ENCODE measurements around the gene NAA30. TPM values are rescaled to one million over a fixed set of nuclear protein-coding genes. Genes with fewer than 3 reads are reported as not detected.
"Not testable (repeated sequence)": the region's sequence is repeated elsewhere in the genome, so short reads cannot be mapped to it uniquely, and the experiment has no call there.

Gene NAA30
- polyA plus RNA-seq (ENCODE audit: insufficient read length in 4 of 4), result 10 to 100 TPM; 28.8 to 35.4 (median 32.8) TPM

DNA sequence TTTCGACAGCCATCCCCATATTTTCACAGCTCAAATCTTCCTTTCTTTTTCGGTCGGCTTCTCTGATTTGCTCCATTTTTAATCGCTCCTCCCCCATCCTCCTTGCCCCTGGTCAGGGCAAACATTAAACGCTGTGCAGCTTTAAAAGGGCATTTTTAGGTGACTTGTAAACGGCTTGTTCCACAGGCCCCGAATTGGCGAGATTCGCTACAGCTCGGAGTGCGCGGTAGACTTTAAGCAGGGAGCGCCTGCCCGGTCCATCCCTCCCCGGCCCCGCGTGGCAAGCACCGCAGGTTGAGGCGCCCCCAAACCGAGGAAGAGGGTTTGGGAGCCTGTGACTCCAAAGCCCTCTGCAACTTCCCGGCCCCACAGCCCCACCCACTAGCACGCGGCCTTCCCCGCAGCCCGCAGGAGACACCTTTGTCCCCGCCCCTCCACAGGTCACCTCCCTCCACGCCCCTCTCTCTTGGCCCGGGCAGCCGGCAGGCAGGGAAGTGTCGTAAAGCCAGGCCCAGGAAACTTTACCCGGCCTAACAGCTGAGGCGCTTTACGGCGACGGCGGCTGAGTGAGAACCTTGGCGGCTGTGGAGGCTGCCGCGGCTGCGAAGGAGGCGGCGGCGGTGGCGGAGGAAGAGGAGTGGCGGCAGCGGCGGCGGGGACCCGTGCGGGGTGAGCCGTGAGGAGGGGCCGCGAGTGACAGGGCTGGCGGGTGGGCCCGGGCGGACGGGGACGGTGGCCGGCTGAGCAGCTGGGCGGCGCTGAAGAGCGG is at the start of gene NAA30:
Gene NAA30 (plus strand): TSS at position 550 of the 769 bp plus-strand sequence. CDS start 372 bp downstream, outside the sequence.
- peak; percentile 82 to 89 (median 86) for DNase-seq (ENCODE audit: low read depth in 4 of 4, low spot score in 3 of 4)

DNA sequence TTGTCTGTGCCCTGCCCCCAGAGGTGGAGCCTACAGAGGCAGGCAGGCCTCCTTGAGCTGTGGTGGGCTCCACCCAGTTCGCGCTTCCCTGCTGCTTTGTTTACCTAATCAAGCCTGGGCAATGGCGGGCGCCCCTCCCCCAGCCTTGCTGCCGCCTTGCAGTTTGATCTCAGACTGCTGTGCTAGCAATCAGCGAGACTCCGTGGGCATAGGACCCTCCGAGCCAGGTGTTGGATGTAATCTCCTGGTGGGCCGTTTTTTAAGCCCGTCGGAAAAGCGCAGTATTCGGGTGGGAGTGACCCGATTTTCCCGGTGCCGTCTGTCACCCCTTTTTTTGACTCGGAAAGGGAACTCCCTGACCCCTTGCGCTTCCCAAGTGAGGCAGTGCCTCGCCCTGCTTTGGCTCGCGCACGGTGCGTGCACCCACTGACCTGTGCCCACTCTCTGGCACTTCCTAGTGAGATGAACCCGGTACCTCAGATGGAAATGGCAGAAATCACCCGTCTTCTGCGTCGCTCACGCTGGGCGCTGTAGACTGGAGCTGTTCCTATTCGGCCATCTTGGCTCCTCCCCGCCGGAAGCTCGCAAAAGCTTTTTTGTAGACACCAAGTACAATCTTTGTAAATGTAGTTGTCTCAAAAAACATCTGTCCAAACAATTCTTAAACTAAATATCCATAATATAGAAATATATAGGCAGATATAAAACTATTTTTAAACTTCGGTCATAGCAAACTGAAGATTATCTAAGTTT is 46.7 kb upstream of the NAA30 start:
- DNase-seq (ENCODE audit: low read depth in 4 of 4, low spot score in 3 of 4), result not testable (repeated sequence)

DNA sequence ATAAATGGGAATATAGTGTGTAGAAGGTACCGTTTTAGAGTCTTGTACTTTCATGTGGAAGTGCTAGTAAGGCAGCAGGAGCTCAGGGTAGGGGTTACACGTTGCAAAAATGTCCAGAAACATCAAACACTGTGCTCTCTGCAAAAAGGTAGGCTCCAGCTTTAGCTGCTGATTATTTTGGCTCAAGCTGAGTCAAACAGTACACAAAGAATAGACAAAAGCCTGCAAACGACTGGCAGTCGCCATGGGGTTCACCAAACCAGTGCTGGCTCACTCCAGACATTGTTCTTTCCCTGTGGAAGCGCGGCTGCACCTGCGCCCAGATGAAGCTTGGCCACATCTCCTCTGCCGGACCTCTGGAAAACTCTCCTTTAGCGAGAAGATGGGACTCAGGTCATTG is 45.3 kb upstream of the NAA30 start:
- DNase-seq (ENCODE audit: low read depth in 4 of 4, low spot score in 3 of 4), result no peak

DNA sequence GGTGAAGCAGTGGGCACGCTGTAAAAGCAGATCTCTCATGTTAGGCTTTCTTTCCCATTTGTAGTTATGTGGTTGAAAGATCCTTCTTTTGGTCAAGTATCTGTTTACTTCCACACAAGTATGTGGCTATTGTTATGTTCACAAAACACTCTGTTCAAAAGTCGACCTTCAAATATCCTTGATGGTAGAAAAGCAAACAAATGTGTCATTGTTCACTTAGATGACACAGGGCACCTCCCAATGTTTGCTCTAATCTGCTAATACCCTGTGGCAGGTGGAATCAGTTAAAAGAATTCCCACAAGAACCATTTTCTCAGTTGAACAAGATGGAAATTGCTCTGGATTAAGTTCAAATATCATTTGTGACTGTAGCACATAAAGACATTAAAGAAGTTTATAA is 43.6 kb upstream of the NAA30 start:
- DNase-seq (ENCODE audit: low read depth in 4 of 4, low spot score in 3 of 4), result no peak

DNA sequence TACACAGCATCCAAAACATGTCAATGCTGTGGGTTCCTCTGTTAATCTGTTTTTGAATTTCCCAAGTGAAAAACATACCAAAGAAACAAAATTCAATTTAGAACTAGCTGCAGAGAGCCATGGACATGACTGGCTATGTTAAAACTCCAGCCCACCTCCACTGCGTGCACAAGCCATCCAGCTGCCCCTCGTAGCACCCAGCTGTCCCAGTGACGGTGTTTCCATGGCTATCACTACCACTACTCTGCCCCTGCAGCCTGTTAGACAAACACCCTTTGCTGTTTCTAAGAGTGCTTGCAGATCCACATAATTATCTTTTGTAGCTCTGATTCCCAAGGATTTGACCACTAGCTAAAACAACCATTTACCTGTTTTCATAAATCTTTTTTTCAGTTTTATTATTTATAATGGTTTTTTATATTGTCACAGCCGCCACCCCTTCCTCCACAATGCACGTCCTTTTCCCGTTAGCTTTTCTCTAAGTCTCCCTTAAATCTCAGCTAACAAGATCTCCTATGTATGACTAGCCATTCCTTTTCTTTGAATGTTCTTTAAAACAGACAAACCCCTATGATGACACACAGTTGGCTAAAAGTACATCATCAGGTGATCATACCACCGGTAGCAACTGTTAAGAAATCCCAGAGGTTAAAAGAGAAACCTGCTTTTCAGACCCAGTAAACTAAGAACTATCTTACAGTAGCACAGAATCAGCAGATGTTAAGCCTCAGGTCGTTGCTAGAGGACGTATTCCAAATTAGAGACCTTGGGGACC is 37.8 kb upstream of the NAA30 start:
- DNase-seq (ENCODE audit: low read depth in 4 of 4, low spot score in 3 of 4), result no peak

DNA sequence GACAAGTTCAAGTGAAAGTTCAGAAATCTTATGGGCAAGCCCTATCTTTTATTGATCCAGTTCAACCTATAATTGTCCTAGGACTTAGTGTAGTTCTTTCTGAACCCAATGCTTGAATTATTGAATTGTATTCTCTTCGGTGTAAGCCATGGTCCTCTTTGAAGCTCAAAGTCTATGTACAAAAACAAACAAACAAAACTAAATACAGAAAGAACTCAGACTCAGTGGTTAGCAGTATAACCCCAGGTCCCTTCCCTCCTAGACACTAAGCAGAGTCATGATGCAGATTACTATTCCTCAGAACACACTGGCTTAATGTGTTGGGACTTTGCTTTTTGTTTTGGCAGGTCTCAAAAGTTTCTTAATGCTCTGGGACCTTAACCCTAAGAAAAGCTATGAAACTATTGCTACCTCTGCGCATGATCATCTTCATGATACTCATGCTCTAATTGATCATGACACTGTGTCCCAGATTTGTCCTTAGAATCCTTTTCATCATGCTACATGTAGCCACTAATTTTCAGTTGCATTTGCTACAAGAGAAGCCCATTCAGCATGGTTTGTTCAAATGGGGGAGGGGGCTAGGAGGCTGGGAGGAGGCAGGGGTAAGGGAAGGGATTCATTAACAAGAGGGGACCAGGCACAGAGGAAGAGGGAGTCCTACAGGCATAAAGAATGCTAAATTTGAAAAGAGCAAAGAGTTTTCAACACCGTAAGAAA is 35.1 kb upstream of the NAA30 start:
- no peak for DNase-seq (ENCODE audit: low read depth in 4 of 4, low spot score in 3 of 4)

DNA sequence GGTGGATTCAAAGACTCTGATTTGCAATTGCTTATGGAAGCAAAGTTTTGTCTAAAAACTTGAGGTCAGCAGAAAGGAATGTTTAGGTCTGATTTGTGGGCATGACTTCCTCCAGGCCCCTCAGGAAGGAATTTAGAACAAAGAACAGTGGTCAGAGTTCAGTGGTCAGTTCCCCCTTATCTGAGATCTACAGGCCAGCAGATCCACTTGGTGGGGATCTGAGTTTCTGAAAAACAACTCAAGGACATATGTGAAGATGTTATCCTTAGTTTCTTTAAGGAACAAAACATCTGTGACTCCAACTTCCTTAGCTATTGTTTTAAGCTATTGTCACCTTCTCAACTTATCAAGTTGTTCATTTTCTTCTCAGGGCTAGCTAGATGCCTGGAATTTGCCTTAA is 28.0 kb upstream of the NAA30 start:
- DNase-seq (ENCODE audit: low read depth in 4 of 4, low spot score in 3 of 4), result no peak

DNA sequence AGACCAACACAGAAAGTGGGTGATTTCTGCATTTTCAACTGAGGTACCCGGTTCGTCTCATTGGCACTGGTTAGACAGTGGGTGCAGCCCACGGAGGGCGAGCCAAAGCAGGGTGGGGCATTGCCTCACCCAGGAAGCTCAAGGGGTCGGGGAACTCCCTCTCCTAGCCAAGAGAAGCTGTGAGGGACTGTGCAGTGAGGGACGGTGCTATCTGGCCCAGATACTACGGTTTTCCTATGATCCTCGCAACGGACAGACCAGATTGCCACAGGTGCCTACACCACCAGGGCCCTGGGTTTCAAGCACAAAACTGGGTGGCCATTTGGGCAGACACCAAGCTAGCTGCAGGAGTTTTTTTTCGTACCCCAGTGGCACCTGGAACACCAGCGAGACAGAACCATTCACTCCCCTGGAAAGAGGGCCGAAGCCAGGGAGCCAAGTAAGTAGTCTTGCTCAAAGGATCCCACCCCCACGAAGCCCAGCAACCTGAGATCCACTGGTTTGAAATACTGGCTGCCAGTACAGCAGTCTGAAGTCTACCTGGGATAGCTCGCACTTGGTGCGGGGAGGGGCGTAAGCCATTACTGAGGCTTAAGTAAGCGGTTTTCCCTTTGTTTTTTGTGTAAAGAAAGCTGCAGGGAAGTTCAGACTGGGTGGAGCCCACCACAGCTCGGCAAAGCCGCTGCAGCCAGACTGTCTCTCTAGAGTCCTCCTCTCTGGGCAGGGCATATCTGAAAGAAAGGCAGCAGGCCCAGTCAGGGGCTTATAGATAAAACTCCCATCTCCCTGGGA is 25.5 kb upstream of the NAA30 start:
- DNase-seq (ENCODE audit: low read depth in 4 of 4, low spot score in 3 of 4), result no peak

DNA sequence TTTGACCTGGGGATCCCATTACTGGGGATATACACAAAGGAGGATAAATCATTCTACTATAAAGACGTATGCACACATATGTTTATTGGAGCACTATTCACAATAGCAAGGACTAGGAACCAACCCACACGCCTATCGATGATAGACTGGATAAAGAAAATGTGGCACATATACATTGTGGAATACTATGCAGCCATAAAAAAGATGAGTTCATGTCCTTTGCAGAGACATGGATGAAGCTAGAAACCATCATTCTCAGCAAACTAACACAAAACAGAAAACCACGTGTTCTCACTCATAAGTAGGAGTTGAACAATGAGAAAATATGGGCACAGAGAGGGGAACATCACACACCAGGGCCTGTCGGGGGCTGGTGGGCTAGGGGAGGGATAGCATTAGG is 20.2 kb upstream of the NAA30 start:
- DNase-seq (ENCODE audit: low read depth in 4 of 4, low spot score in 3 of 4), result not testable (repeated sequence)

DNA sequence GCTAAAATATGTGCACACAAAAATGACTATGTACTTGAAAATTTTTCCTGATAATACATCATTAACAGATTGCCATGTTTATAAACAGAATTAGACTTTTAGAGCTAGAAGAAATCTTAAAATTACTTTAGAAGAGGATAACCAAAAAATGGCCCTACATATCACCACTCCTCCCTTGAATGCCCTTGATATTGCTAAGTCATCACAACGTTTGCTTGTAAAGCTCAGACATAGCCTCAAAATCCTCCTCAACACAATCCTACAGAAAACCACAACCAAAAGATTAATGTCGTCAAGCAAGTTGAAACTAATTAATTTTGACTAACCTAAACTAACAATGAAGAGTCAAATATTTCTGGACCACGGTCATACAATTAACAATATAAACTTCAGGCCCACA is 19.4 kb upstream of the NAA30 start:
- no peak for DNase-seq (ENCODE audit: low read depth in 4 of 4, low spot score in 3 of 4)

DNA sequence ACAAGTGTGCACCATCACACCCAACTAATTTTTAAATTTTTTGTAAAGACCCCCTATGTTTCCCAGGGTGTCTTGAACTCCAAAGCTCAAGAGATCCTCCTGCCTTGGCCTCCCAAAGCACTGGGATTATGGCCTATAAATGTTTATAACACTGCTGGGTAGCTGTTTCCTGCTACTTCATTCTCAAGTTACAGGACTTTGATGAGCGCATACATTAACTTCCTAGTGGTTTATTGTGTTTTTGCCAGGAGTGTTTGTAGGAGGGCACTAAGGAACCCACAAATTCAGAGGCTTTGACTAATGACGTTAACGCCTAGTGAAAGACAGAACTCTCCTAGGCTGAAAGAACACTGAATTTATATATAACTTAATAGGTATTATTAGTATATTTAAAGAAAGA is 15.2 kb upstream of the NAA30 start:
- DNase-seq (ENCODE audit: low read depth in 4 of 4, low spot score in 3 of 4), result no peak

DNA sequence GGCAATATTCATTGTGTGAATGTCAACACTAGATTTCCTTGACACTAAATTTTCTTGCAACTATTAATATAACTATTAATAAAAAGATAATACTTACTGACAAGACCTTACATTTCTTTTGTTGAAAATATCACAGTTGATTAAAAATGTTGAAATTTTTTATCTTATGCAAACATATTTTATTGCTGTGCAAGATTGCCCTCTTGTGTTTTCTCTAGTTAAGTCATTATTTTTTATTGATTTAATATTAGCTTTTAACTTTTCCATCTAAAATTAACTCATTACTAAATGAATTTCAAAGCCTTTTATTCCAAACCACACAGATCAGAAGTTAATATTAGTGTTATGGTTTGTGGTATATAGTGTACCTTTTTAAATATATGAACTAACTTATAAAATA is 11.7 kb upstream of the NAA30 start:
- DNase-seq (ENCODE audit: low read depth in 4 of 4, low spot score in 3 of 4), result no peak

DNA sequence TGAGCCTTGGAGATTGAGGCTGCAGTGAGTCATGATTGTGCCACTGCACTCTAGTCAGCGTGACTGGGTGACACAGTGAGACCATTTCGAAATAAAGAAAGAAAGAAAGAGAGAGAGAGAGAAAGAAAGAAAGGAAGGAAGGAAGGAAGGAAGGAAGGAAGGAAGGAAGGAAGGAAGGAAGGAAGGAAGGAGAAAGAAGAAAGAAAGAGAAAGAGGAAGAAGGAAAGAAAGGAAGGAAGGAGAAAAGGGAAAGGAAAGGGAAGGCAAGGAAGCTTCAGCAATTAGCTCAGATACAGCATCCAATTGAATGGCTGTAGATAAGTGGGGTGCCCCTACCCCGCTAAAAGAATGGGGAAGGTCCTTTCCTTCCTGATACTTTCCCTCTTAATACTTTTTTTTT is 9.5 kb upstream of the NAA30 start:
- no peak for DNase-seq (ENCODE audit: low read depth in 4 of 4, low spot score in 3 of 4)

DNA sequence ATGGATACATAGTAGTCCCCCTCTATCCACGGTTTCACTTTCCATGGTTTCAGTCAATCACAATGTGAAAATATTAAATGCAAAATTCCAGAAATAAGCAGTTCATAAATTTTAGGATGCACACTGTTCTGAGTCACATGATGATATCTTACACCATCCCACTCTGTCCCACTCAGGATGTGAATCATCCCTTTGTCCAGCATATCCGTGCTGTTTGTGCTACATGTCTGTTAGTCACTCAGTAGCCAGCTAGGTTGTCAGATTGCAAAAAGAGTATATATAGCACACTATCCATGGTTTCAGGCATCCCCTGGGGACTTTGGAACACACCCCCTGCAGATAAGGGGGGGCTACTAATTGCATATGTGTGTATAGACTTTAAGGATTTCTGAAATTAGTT is 8.1 kb upstream of the NAA30 start:
- DNase-seq (ENCODE audit: low read depth in 4 of 4, low spot score in 3 of 4), result no peak

DNA sequence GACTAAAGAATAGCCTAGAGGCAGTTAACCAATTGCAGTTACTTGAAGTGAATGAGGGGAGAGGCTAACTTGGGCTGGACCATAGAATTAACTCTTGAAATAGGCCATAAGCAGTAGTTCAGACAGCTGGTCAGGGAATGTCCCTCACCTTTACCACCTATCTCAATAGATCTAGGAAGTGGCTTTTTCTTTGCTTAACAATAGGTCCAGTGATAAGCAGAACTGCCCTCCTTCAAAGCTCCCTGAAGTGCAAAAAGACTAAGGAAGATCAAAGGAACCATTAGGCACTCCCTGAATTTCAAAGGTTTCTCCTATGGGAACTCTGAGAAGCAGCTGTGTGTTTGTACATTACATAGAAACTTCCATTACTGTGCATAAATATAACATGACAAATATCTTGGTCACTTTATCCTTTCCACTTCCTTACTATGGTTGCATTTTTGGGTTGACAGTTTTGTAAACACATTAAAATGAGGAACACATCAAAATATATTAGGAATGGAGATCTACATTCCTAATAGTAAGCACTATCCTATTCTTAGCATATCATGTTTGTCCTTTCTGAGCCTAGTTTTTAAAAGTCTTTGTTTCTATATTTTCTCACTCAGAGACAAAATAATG is 7.2 kb upstream of the NAA30 start:
- DNase-seq (ENCODE audit: low read depth in 4 of 4, low spot score in 3 of 4), result no peak

DNA sequence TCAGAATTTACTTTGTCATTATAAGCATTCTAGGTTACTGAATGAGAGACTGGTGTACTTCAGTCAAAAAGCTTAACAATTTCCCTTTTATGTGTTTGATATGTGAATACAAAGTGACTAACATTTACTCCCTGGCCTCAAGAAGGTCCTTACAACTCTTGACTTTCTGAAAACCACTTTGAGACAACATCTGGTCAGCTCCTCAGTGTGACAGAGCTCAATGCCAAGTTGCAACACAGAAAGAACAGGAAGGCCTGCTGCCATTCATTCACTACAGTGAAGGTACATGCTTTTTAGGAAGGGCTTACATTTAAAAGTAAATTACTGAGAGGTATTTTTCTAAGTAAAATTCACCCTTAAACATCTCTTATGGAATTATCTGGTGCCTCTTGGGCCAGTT is 2.3 kb upstream of the NAA30 start:
- no peak for DNase-seq (ENCODE audit: low read depth in 4 of 4, low spot score in 3 of 4)

DNA sequence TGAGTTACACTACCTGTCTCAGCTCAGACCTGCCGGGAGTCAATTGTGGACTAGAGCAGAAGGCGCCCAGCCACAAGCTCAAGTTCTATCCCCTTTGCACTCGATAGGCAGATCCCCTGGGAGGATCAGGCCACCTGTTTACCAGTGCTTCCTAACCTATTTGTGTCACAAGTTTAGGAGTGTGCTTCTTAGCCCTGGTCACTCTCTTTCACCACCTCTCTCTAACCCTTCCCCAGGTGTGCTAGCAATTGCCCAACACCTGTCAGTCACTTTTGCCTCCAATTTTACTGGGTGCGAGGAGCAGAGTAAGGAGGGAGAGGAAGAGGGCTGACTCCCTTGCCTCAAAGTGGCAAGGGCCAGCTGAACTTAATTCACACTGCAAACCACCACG is 745 bp upstream of the NAA30 start:
- no peak for DNase-seq (ENCODE audit: low read depth in 4 of 4, low spot score in 3 of 4)

DNA sequence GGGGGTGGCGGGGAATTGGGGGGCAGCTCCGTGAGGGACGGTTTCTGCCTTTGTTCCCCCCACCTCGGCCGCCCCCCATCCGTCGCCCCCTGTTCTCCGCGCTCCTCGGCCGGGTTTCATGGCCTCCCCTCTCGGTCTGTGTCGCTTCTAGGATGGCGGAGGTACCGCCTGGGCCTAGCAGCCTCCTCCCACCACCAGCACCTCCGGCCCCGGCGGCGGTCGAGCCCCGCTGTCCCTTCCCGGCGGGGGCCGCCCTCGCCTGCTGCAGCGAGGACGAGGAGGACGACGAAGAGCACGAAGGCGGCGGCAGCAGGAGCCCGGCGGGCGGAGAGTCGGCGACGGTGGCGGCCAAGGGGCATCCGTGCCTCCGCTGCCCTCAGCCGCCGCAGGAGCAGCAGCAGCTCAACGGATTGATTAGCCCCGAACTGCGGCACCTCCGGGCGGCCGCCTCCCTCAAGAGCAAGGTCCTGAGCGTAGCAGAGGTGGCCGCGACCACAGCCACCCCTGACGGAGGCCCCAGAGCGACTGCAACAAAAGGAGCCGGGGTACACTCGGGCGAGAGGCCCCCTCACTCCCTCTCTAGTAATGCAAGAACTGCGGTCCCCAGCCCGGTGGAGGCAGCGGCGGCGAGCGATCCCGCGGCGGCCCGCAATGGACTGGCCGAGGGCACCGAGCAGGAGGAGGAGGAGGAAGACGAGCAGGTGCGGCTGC is 575 bp downstream of the NAA30 start:
- DNase-seq (ENCODE audit: low read depth in 4 of 4, low spot score in 3 of 4), result peak in 1 of 4 donors; percentile 47

Measured in right renal pelvis (tissue), 4 donors.